Activated naive CD8-positive, alpha-beta T cell treated with anti-CD3 and anti-CD28 coated beads, Interleukin-2, amount 50 U/mL, for 16 hours (primary cell): ENCODE data around the gene KRT77.
"Not testable (repeated sequence)": the region's sequence is repeated elsewhere in the genome, so short reads cannot be mapped to it uniquely, and the experiment has no call there.

ENCODE experiments used
- DNase-seq: peaks from one replicate; pipeline ENCODE4 v3.0.0-alpha.2; 2020; ENCODE audit warnings: low read depth, low spot score

The KRT77 gene

GRCh38 chr12:52703424-52703823 is at the start of gene KRT77:
KRT77 (minus strand) TSS chr12:52703524; CDS start chr12:52703434, 90 bp downstream.
- no peak for DNase-seq

- no peak for DNase-seq
Observed at GRCh38 chr12:52752516-52752915, 49.2 kb upstream of the KRT77 start.

DNA sequence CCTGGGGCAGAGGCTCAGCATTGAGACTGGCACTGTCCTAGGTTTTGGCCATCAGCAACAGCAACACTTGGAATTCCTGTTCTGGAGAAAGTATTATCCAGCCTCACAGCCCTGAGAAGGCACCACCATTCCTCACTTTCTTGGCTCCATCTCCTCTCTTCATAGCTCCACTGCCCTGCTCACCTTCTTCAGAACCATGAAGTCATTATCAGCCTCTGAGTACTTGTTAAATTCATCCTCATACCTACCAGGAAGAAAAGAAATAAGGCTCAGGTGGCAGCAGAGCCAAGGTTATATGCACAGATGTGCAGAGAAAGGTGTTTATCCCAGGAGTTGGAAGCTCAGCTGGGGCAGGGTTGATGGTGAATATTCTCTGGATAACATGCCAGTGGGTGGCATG is 48.5 kb upstream of the KRT77 start:
- DNase-seq: no peak

DNA sequence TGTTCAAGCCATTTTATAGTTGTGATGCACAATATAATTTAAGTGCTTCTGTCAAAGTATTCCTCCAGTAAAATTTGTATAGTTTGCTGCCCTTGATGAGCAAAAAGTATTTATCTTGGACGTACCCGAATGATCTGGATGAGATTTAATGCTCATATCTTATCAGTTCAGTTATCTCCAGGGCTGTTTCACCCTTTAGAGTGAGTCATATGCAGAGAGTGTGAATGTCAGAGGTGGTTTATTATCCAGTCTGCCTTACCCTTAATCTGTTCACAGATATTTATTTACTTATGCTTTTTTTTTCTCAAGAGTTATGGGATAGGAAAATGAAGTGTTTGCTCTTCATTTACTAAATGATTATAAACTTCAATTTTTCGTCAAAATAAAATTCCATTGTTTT is 47.2 kb upstream of the KRT77 start:
- DNase-seq: not testable (repeated sequence)

GRCh38 chr12:52749827-52750226 is 46.5 kb upstream of the KRT77 start:
- no peak for DNase-seq

DNA sequence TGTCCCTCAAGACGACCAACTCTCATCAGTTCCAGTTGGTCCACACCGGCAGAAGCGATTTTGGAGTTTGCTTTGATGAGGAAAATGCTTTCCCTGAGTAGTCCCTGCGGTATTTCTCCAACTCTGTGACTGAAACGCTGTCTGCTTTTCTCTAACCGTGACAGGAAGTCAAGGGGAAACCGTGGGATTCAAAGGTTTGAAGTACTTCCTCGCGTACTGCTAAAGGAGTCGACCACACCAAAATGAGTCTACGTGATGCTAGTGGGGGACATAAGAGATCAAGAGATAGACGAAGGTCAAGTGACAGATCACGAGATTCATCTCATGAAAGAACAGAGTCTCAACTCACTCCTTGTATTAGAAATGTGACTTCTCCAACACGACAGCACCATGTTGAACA is 45.3 kb upstream of the KRT77 start:
- DNase-seq: no peak

DNA sequence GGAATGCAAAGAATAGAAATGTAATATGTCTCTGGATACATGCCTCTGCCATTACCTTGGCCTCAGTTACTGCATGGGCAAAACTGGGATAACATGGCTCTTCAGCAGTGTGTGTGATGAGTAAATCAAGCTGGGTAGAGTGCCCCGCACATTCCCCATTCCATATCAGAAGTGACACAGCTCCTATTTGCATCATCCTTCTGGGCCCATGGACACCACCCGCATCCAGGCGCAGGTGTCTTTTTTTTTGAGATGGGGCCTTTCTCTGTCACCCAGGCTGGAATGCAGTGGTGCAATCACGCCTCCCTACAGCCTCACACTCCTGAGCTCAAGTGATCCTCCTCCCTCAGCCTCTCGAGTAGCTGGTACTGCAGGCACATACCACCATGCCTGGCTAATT is 42.2 kb upstream of the KRT77 start:
- DNase-seq: no peak

DNA sequence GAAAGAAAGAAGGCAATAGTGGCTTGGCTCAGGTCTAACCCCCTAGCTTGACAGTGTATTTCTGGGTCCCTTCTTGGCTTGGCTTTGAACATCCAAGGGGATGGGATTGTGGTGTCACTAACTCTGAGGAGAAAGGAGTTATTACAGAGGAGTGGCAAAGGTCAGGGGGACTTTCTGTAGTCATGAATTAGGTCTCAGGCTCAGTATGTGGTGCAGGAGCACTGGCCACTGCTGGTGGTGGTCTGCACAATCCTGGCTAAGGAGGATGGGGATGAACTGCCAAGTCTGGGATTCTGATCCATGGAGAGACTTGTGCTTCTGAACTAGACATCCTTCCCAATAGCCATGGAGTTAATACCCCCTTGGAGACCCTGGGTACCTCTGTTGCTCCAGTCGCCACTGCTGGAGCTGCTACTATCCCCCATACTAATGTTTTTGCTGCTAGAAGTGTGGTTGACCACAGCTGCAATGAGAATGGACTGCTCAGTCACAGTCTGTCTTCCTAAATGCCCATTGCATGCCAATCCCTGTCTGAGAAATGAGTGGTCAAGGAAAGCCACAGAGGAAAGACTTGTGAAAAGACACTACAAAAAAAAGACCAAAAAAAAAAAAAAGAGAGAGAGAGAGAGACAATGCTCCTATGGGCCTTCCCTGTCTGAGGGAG is 41.3 kb upstream of the KRT77 start:
- no peak for DNase-seq

- no peak for DNase-seq
Observed at GRCh38 chr12:52742822-52743457, 39.6 kb upstream of the KRT77 start.

DNA sequence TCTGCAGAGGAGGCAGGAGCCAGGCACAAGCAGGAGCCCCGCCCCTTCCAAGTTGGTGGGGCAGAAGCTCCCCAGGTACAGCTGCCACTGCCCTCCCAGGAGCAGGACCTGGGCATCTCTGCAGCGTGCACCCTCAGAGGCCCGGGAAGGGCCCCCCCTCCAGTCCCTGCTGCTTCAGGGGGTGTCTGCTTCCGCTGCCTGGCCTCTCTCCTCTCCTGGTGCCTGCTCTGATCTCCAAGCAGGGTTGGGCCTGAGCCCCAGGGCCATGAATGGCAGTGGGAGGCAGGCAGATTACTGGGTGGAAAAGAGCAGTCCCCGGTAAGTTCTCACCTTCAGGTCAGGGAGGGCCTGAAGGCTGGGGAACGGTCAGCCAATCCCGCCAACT is 38.9 kb upstream of the KRT77 start:
- no peak for DNase-seq

DNA sequence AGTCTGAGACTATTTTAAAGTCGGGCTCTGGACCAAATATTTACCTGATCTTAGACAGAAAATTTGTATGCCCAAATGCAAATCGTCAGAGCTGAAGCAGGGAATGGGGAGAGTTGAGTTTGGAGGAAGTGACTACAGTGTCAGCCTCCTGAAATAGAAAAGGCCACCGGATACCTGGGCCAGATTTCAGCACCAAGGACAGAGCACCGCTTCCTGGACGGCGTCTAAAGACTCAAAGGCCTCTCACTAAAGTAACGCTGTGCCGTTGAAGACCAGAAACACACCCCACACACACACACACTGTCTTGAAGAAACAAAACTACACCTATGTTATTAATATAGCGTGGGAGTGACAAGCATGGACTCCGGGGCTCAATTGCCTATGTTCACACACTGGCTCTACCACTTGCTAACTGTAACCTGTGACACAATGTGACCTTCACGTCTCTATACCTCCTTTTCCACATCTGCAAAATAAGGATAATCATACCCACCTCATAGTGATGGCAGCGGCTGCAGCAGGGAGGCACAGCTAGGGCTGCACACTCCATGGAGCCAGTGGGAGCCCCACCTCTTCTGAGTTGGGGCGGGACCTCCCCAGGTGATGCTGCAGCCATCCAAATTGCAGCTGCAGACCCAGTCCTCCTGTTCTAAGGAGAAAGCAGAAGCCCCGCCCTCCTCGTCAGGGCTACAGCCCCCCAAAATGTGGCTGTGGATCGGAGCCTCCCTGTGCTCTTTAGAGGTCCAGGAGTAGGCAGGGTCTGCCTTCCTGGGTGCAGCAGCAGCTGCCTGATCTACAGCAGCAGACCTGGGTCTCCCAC is 38.3 kb upstream of the KRT77 start:
- DNase-seq: peak; percentile 21

DNA sequence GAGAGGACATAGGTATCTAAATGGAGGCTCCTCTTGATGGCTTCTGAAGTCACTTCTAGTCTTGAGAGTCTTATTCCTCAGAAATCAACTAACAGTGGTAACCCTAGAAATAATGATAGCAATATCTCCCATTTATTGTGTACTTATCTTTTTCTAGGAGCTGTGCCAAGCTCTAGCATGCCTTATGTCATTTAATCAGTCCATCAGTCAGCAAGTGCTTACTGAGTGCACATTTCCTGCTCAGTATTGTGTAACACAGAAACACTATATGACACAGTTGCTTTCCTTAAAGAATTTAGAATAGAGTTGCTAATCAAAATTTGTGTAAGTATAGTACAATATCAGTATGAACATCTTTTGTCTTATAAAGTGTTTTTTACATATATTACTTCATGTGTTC is 37.3 kb upstream of the KRT77 start:
- DNase-seq: no peak

DNA sequence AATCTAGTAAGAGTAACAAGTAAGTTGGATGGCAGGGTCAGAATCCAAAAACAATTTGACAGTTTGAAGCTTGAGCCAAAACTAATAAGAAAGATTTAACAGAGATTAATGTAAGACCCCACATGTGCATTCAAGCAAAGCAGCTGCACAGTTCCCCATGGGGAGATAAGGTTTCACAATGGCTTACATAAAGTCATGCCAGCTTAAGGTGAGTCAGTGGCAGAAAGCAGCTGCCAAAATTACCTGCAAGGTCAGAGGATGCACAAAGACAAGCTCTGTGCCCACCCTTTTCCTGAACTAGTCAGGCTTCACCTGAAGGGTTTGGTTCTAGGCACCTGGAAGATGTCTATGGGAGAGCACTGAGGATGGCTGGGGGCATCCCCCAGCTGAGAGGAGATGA is 36.6 kb upstream of the KRT77 start:
- no peak for DNase-seq

- no peak for DNase-seq
Observed at GRCh38 chr12:52735816-52736632, 32.7 kb upstream of the KRT77 start.

DNA sequence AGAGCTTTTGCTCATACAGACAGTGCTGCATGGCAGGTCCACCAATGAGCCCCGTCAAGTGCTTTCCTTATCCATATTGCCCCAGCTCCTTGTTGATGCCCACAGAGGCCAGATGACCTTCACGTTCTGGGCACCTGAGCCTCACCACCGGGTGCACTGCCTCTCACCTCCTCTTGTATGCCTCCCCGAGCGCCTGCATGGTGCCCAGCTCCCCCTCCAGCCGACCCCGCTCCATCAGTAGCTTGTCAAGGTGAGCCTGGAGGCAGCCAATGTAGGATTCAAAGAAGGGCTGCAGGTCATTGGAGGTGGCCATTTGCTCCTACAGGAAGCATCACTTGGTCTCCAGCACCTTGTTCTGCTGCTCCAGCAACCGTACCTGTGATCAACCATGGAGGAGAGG is 31.8 kb upstream of the KRT77 start:
- no peak for DNase-seq

DNA sequence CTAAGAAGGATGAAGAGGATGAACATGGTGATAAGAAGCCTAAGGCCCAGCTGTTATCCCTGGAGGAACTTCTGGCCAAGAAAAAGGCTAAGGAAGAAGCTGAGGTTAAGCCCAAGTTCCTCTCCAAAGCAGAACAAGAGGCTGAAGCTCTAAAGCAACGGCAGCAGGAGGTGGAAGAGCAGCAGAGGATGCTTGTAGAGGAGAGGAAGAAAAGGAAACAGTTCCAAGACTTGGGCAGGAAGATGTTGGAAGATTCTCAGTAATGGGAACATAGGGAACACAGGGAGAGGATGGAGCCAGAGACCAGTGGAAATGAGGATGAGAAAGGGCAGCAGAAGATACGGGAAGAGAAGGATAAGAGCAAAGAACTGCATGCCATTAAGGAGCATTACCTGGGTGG is 27.5 kb upstream of the KRT77 start:
- DNase-seq: no peak

- DNase-seq: no peak
Observed at GRCh38 chr12:52730383-52730782, 27.1 kb upstream of the KRT77 start.

GRCh38 chr12:52729147-52729546 is 25.8 kb upstream of the KRT77 start:
- DNase-seq: no peak

GRCh38 chr12:52728374-52728773 is 25.1 kb upstream of the KRT77 start:
- no peak for DNase-seq

DNA sequence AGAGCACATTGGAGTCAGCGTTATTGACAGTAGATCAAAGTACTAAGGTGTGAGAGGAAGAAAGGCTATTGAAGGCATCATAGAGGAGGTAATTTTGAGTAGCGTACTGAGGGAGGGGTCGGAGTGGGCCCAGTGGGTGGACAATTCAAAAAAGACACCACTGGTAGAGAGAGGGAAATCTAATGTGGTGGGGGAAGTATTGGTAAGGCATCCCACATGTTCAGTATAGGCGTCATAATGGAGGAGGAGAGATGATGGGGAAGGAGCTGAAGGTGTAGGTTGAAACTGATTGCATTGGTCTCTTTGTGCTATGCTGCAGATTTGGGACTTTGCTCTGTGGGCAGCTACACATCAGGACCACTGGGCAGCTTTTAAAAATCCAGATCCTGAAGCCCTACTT is 23.7 kb upstream of the KRT77 start:
- DNase-seq: no peak

GRCh38 chr12:52726451-52726850 is 23.1 kb upstream of the KRT77 start:
- no peak for DNase-seq

DNA sequence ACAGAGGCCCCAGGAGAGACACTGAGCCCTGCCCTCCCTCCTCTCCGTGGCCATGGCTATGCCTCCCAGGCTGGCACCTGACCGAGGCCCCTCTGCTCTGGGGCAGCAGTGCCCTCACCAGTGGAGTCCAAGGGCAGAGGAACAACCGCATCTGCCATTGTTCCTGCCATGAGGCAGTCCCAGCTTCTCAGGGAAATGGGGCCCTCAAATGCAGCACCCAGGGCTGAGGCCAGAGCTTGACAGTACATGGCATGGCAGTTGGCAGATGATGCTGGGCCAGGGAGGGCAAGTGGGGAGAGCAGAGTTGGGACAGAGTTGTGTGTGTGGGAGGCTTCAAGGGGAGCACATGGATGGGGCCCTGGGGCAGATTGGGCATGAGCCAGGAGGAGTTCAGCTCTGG is 21.1 kb upstream of the KRT77 start:
- no peak for DNase-seq
